ENCODE results near the gene C1orf174.

DNA sequence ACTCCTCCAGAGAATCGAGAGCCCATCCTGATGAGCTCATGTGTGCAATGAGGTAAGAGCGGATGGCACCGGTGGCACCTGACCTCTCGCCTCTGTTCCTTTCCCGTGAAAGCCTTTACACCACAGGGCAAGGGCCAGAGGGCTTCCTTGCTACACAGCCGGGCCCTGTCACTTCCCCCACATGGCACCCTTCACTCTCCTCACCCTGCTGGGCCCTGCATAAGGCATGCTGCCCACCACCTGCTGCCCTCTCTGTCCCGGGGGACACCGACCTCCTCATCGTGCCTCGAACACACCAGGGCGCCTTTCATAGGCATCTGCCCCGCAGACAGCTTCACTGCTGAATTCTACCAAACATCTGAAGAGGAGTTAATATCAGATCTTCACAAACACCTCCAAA lies 45.1 kb upstream of the C1orf174 start:
- TF ChIP-seq RAD21 (conservative IDR thresholded peaks at IDR 0.05) (no peak), POLR2AphosphoS5 (IDR thresholded peaks at IDR 0.05) (no peak), EP300 (conservative IDR thresholded peaks at IDR 0.05; ENCODE audit: poor library complexity, severe bottlenecking) (no peak), SMC3 (conservative IDR thresholded peaks at IDR 0.05; ENCODE audit: poor library complexity) (no peak)
- TF ChIP-seq, protein P1, sequence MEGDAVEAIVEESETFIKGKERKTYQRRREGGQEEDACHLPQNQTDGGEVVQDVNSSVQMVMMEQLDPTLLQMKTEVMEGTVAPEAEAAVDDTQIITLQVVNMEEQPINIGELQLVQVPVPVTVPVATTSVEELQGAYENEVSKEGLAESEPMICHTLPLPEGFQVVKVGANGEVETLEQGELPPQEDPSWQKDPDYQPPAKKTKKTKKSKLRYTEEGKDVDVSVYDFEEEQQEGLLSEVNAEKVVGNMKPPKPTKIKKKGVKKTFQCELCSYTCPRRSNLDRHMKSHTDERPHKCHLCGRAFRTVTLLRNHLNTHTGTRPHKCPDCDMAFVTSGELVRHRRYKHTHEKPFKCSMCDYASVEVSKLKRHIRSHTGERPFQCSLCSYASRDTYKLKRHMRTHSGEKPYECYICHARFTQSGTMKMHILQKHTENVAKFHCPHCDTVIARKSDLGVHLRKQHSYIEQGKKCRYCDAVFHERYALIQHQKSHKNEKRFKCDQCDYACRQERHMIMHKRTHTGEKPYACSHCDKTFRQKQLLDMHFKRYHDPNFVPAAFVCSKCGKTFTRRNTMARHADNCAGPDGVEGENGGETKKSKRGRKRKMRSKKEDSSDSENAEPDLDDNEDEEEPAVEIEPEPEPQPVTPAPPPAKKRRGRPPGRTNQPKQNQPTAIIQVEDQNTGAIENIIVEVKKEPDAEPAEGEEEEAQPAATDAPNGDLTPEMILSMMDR (IDR thresholded peaks at IDR 0.05; ENCODE audit: poor library complexity, severe bottlenecking): no peak
- TF ChIP-seq, protein P2, sequence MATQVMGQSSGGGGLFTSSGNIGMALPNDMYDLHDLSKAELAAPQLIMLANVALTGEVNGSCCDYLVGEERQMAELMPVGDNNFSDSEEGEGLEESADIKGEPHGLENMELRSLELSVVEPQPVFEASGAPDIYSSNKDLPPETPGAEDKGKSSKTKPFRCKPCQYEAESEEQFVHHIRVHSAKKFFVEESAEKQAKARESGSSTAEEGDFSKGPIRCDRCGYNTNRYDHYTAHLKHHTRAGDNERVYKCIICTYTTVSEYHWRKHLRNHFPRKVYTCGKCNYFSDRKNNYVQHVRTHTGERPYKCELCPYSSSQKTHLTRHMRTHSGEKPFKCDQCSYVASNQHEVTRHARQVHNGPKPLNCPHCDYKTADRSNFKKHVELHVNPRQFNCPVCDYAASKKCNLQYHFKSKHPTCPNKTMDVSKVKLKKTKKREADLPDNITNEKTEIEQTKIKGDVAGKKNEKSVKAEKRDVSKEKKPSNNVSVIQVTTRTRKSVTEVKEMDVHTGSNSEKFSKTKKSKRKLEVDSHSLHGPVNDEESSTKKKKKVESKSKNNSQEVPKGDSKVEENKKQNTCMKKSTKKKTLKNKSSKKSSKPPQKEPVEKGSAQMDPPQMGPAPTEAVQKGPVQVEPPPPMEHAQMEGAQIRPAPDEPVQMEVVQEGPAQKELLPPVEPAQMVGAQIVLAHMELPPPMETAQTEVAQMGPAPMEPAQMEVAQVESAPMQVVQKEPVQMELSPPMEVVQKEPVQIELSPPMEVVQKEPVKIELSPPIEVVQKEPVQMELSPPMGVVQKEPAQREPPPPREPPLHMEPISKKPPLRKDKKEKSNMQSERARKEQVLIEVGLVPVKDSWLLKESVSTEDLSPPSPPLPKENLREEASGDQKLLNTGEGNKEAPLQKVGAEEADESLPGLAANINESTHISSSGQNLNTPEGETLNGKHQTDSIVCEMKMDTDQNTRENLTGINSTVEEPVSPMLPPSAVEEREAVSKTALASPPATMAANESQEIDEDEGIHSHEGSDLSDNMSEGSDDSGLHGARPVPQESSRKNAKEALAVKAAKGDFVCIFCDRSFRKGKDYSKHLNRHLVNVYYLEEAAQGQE (IDR thresholded peaks at IDR 0.05; ENCODE audit: borderline replicate concordance): no peak

Data from neural cell (in vitro differentiated cells).